Activated T-cell treated with anti-CD3 and anti-CD28 coated beads, Interleukin-2, amount 50 U/mL, for 1 hour (primary cell): ENCODE results near the gene SEC31A.
"Not testable (repeated sequence)": the region's sequence is repeated elsewhere in the genome, so short reads cannot be mapped to it uniquely, and the experiment has no call there.

Experiments used
- DNase-seq: peaks from one replicate; pipeline ENCODE4 v3.0.0-alpha.2; 2020

Gene SEC31A

DNA sequence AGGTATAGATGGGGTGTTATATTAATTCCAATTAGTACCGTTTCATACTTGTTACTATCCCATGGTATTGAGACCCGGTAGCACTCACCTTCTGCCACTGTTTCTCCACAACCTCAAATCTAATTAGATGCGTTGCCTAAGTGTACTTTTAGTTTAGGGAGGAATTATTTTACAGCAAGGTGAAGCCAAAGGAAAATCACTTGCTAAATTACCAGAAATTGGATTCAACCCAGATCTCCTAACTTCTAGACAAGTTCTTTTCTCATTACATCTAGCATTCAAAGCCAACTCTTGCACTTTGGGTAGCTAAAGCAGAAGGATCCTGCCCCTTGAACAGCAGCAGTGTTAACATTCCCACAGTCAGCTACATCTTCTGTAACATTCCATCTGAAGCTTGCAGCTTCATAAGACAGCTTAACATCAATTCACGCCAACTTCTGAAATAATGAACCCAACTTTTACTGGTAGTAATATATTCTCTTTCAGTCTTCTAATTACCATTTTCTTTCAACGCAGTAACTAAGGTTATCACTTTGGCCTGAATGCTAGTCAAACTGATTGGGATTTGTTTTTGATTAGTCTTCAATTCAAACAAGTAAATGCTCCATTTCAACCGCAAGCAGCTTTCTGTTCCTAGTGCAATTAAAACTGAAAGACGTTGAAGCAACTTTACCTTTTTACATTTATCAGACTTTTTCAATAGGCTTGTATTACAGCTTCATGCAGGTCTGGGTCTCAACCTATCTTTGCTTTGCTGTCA lies 934 bp upstream of the SEC31A start:
- DNase-seq = no peak

DNA sequence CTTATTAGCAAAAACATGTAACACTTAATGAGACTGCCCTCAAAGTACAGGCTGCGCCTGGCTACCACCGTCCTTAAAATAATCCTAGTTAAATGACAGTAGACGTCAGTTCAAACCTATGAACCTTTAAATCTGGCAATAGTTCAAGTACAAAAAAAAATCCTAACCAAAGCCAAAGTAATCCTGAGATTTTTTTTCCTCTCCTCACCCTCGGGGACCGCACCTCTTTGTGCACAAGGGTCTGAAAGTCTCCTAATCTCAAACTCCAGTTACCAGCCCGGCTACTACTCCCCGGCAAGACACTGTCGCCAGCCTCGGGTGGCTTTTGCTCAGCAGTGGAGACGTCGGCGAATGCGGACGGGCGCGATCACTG lies 439 bp downstream of the SEC31A start:
- no peak for DNase-seq

DNA sequence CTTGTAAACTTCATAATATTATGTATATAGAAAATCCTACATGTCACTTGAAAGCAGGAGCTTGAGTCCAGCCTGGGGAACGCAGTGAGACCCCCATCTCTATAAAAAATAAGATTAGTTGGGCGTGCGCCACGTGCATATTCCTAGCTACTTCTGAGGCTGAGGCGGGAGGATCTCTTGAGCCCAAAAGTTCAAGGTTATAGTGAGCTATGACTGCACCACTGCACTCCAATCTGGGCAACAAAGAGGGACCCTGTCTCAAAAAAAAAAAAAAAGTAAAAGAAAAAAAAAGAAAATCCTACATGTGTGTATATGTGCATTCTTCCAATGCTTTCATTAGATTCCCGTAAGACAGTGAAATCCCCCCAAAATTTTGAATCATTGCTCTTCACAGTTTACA lies 1.7 kb downstream of the SEC31A start:
- DNase-seq = no peak

DNA sequence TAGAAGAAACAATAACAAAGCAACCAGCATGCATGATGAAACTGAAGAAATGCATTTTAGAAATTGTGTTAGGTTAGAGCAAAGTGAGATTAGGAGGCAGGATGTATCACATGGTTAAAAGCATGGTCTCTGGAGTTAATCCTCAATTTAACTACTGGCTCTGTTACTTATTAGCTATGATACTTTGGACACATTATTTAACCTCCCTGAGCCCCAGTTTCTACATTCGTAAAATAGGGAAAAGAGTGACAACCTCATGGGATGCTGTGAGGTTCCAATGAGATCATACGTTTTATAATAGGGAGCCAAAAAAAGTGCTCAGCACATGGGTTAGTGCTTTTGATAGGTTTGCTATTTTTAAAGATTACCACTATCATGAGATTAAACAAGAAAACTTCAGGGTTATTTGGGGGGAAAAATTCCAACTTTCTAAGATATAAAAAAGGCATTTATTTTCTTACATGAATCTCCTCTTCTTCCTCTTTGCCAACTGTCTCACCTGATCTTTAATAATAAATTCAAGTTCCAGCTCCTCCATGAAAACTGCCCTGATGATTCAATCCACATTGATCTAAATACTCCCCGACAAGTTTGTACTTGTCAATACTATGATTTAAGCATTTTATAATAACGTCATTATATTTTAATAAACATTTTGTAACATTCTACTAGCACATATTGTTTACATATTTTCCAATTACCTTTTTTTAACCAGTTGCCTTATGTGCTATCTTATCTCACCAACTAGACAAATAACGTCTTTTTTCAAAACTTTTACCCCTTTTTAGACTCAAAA lies 4.6 kb downstream of the SEC31A start:
- no peak for DNase-seq

DNA sequence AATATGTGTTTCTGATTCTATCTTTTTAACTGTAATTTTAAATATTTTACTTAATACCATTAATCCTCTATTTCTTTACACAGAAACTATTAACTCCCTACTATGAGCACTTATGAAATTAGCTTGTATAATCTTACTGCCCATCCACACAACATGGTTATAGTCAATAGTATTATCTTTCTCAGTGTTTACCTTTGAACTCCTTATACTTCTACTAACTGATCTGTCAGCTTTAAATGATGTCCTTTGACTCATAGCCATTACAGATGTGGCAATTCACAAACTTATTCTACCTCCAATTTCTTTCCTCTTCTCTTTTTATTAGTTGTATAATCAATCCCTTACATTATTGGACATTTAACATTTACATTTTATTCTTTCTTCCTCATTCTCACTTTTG lies 5.5 kb downstream of the SEC31A start:
- no peak for DNase-seq

DNA sequence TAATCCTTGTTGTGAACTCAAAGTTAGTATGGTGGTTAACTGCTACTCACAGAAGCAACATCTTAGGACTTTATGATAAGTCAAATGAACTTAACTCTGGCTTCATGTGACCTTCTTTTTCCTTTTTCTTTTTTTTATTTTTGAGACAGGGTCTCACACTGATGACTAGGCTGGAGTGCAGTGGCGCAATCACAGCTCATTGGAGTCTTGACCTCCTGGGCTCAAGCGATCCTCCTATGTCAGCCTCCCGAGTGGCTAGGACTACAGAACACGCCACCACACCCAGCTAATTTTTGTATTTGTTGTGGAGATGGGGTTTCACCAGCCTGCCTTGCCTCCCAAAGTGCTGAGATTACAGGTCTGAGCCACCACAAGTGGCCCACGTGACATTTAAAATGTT lies 22.4 kb downstream of the SEC31A start:
- no peak for DNase-seq

DNA sequence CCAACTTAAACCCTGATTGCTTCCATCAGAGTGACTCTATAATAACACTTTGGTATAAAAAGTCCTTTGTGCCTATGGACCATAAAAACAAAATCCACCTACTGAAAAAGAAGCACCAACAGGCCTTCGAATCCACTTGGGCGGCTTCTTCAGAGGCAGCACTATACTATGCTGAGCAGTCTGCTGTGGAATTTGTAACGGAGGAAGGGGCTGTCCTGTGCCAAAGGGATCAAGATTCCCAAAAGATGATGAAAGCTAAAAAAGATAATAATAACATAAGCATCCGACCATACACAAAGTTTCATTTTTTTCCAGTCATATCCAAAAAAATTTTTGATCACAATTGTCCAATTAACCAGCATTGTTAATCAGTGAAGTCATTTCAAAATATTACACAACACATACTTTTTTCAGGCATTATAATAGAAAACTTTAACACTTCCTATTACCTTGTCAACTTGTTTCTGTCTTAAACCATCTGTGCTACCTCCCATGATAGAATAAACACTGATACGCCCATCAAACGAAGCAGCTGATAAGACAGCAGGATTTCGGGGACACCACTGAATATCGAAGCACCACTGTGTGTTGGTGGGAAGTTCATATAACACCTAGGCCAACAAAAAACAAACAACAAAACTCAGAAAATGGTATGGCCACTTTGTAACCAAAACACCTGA lies 24.1 kb downstream of the SEC31A start:
- no peak for DNase-seq

DNA sequence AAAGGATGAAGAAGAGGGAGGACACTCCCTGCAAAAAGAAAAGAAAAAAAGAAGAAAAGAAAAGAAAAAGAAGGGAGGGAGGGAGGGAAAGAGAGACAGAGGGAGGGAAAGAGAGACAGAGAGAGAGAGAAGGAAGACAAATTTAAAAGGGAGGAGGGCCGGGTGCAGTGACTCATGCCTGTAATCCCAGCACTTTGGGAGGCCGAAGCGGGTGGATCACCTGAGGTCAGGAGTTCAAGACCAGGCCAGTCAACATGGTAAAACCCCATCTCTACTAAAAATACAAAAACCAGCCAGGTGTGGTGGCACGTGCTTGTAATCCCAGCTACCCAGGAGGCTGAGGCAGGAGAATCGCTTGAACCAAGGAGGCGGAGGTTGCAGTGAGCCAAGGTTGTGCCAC lies 24.9 kb downstream of the SEC31A start:
- not testable (repeated sequence) for DNase-seq

DNA sequence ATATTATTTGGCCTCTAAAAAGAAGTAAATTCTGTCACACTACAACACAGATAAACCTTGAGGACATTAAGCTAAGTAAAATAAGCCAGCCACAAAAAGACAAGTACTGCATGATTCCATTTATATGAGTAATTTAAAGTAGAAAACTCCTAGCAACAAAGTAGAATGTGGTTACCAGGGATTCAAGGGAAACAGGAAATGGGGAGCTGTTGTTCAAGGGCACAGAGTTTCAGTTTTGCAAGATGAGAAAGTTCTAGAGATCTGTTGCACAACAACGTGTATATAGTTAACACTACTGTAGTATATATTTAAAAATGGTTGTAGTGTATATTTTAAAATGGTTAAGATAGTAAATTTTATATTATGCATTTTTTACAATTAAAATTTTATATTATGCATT lies 25.4 kb downstream of the SEC31A start:
- DNase-seq = no peak

DNA sequence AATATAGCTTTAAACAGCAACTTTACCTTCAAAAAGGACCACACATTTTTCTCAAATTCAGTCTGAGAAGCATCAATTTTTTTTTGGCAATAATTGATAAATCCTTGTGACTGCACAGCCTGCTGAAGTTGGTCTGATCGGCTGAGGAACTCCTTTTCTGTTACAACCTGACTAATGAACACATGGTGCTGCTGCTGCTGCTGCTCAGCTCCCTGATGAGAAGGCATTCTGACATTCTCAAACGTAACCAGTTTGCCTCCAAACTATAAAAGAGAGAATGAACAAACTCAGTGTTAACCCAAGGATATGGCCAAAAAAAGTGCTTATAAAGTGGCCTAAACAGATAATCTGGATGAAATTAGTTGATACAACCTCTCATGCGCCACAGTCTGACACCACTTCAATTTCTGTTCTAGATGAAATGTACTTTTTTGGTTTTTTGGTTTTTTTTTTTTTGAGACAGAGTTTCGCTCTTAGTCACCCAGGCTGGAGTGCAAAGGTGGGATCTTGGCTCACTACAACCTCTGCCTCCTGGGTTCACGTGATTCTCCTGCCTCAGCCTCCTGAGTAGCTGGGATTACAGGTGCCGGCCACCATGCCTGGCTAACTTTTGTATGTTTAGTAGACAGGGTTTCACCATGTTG lies 26.5 kb downstream of the SEC31A start:
- DNase-seq = no peak

DNA sequence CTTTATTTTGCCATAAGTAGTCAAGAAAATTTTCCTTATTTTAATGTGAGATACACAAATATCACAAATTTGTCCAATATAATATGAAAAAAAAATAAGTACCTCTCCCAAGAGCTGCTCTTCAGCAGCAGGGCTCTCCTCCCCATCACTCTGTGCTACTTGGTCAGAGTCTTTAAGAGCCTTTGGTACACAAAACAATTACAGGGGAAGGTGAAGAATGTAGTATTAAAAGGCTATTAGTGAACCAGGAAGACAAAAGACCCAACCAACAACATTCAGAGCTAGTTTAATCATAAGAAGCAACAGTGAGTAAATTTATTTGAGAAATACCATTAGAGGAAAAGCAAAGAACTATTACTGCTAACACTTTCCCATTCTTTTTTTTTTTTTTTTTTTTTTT lies 29.4 kb downstream of the SEC31A start:
- no peak for DNase-seq

DNA sequence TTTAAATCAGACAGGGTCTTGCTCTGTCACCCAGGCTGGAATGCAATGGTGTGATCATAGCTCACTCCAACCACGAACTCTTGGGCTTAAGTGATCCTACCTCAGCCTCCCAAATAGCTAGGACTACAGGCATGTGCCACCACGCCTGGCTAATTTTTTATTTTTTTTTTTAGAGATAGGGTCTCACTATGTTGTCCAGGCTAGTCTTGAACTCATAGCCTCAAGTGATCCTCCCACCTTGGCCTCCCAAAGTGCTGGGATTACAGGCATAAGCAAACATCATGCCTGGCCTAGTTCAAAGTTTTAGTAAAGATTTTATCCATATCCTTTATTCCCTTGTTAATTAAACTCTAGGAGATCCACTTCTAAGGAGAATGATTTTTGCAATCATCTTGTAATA lies 30.5 kb downstream of the SEC31A start:
- not testable (repeated sequence) for DNase-seq

DNA sequence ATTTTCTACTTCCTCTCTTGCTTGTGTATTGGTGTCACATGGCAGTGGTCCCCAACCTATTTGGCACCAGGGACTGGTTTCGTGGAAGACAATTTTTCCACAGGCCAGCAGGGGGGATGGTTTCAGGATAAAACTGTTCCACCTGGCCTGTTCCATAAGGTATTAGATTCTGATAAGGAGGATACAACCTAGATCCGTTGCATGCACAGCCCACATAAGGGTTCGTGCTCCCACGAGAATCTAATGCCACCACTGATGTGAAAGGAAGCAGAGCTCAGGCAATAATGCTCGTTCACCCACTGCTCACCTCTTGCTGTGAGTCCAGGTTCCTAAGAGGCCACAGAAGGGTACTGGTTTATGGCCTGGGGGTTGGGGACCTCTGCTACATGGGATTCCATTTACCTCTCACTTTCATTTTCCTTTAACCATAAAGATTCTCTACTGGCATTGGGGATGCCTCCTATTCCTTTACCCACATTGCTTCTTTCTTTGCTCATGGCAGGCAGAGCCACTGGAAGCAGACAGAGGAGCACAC lies 38.1 kb downstream of the SEC31A start:
- DNase-seq = no peak

DNA sequence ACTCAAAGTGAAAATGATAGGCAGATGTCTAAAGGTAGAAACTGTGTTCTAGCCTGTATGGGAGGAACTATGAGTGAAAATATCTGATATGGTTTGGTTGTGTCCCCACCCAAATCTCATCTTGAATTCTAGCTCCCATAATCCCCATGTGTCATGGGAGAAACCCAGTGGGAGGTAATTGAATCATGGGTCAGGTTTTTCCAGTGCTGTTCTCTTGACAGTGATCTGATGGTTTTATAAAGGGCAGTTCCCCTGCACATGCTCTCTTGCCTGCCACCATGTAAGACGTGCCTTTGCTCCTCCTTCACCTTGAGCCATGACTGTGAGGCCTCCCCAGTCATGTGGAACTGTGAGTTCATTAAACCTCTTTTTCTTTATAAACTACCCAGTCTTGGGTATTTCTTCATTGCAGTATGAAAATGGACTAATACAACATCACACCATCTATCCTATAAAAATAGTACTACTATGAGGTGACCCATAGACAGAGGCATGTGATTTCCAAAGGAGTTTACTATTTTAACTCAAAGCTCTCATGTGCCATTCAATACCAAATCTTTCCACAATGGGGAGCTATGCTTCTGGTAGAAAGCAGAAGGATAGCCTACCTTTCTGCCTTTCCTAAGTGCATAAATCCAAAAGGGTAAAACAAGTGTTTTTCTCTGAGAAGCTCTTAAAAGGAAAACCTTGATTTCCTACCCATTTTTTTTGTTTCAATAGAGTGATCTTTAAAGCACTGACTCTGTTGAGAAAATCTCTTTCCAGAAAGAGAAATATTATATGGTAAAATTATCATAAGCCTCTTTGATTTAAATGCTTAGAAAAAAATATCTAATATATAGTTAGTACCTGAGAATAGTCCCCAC lies 38.8 kb downstream of the SEC31A start:
- DNase-seq = no peak

DNA sequence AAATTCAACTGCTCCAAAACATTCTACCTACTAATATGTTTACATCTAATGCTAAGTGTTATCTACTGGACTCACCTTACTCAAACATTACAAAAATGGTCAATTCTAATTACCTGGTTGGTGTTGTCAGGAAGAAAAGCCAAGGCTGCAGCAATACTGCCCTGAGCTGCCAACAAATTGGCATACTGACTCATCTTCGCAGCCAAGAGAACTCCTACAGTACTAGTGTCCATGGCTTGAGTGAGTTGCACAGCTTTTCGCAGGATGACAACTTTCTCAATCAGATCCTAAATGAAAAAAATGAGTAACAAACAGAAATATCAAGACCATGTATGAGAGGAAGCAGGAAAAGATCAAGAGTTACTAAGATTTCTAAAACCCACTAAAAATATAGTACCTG lies 39.6 kb downstream of the SEC31A start:
- no peak for DNase-seq

DNA sequence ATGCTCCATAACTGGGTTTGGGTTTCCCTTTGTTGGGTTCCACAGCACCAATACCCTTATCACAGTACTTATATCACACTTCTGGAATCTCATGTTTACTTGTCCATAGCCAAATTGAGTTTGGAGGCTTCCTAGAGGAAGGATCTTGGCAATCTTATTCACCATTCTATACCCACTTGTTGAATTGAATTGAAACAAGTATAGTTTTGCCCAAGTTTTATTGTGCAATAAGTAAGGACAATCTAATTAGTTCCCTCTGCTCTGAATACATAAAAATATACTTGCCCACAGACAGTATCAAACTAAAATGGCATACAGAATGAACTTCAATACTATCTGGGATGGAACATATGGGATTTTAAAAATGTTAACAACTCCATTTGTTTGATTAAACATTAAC lies 40.3 kb downstream of the SEC31A start:
- DNase-seq = no peak

DNA sequence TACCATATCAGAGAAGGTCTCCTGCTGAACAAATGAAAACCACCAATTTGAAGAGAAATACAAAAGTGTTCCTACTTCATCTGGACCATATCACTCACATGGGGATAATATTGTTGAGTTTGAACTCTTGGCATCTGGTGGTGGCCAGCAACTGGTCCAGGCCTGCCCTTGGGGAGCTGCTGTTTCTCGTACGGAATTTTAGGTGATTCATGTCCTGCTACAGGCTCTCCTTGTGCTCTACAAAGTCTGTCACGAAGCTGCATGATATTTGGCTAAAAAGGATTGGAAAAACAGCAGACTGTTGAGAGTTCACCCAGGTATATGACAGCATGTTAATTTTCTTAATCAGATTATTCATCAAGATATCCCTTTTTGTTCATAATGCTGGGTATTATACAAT lies 42.2 kb downstream of the SEC31A start:
- DNase-seq = no peak

DNA sequence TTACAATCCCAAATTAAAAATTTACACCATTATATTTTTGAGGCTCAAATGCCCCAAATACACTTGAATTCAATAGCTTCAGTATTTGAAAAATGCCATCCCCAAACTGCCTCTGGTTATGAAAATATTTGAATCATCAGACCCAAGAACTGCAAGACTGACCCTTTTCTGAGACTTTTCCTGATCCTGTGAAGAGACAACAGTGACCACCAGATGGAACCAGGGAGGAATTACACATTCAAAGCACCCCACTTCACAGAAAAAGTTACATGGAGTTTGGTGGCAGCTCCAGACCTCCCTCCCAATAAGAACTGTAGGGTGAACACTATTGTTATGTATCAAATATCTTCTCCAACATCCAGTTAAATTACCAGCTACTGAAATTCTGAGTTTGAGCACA lies 48.4 kb downstream of the SEC31A start:
- DNase-seq = no peak

DNA sequence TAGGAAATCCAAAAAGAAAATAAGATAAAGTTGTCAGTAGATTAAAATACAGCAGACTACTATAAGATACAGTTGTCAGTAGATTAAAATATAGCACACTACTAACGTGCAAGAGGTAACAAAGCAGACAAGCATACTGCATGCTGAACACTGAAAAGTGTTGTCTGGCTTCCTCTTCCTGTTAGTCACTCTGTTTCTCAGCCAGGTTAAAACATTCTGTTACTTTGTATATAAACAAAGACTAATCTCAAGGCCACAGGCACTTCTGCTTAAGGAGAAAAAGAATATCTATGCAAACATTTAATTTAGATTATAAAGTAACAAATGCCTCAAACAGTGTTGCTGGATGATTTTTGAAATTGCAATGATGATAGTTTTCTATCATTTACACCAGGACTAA lies 51.3 kb downstream of the SEC31A start:
- no peak for DNase-seq

DNA sequence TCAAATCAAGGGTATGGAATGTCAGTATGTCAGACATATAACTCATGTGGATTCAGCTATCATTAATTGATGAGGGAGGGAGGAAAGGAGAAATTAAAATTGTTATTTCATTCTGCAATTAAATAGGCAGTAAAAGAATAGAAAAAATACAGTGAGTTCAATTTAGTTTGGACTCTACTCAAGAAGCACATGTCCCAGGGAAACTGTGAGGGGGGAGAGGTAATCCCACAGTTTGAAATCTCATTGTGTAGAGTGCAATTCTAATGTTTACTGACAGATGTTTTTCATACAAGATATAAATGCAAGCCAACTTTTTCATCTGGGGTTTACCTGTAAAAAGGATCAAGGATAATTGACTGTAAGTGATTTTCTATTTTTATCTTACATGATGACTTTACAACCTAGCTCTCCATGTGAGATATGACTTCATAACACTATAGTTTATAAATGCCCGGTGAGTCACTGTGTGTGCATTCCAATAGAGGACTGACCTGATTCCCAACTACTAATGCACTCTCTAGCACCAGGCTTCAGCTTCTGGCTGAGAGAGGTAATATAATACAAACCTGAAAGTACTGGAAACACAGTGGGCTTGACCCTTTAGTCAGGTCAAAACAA lies 57.1 kb downstream of the SEC31A start:
- no peak for DNase-seq

DNA sequence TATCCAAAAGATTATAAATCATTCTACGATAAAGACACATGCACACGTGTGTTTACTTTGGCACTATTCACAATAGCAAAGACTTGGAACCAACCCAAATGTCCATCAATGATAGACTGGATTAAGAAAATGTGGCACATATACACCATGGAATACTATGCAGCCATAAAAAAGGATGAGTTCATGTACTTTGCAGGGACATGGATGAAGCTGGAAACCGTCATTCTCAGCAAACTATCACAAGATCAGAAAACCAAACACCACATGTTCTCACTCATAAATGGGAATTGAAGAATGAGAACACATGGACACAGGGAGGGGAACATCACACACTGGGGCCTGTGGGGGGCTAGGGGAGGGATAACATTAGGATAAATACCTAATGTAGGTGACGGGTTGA lies 57.9 kb downstream of the SEC31A start:
- DNase-seq = not testable (repeated sequence)

DNA sequence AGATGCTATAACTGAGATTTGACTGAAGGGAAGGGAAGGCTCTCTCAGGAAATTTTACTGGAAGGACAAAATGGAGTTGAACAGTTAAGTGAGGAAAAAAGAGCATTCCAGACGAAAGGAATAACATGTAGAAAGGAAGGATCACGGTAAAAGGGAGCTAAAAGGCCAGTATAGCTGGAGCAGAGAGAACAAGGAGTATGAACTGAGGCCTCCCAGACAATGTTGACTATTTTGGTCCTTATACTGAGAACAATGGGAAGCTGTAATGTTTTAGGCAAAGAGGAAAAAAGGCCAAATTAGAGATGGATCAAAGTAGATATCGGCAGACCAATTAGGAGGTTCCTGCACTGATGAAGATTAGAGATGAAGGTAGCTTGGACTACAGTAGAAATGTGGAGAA lies 65.5 kb downstream of the SEC31A start:
- DNase-seq = no peak
